GM18870 (cell line): ENCODE measurements around the gene PCDHGA9.
"Not testable (repeated sequence)": the region's sequence is repeated elsewhere in the genome, so short reads cannot be mapped to it uniquely, and the experiment has no call there.

ENCODE experiments used
- ATAC-seq: cut with Tn5 transposase; IDR thresholded peaks from one replicate; pipeline ENCODE4 v1.9.1; 2021; ENCODE audit warnings: moderate library complexity; ENCODE audit not compliant: unreplicated experiment

PCDHGA9 gene

GRCh38 chr5:141402553-141403243, at the start of gene PCDHGA9:
PCDHGA9 (plus strand) TSS chr5:141402778; CDS start chr5:141402953, 175 bp downstream.
- ATAC-seq: no peak

GRCh38 chr5:141354900-141355469, 47.6 kb upstream of the PCDHGA9 start, which contains the start of gene PCDHGA4:
PCDHGA4 (plus strand) TSS chr5:141355021; CDS start chr5:141355108, 87 bp downstream.
- no peak for ATAC-seq

- no peak for ATAC-seq
Measured at GRCh38 chr5:141355641-141356040, 46.9 kb upstream of the PCDHGA9 start.

- ATAC-seq: no peak
Measured at GRCh38 chr5:141356133-141356532, 46.4 kb upstream of the PCDHGA9 start.

GRCh38 chr5:141356950-141357349, 45.6 kb upstream of the PCDHGA9 start:
- ATAC-seq: no peak

GRCh38 chr5:141359790-141360426, 42.7 kb upstream of the PCDHGA9 start, which contains the start of gene PCDHGB2:
PCDHGB2 (plus strand) TSS chr5:141359994; CDS start chr5:141360136, 142 bp downstream.
- peak; percentile 61 for ATAC-seq

GRCh38 chr5:141360685-141361084, 41.9 kb upstream of the PCDHGA9 start:
- no peak for ATAC-seq

- ATAC-seq: no peak
Measured at GRCh38 chr5:141362719-141363118, 39.9 kb upstream of the PCDHGA9 start.

- no peak for ATAC-seq
Measured at GRCh38 chr5:141363952-141364660, 38.5 kb upstream of the PCDHGA9 start, which contains the start of gene PCDHGA5. PCDHGA5 (plus strand) TSS chr5:141364162; CDS start chr5:141364331, 169 bp downstream.

- ATAC-seq: no peak
Measured at GRCh38 chr5:141366016-141366896, 36.3 kb upstream of the PCDHGA9 start.

GRCh38 chr5:141369994-141370848, 32.4 kb upstream of the PCDHGA9 start, which contains the start of gene PCDHGB3:
PCDHGB3 (plus strand) TSS chr5:141370242; CDS start chr5:141370395, 153 bp downstream.
- ATAC-seq: peak; percentile 94

- ATAC-seq: no peak
Measured at GRCh38 chr5:141371572-141372475, 30.8 kb upstream of the PCDHGA9 start.

GRCh38 chr5:141373673-141374317, 28.8 kb upstream of the PCDHGA9 start, which contains the start of gene PCDHGA6:
PCDHGA6 (plus strand) TSS chr5:141373891; CDS start chr5:141374084, 193 bp downstream.
- no peak for ATAC-seq

- ATAC-seq: no peak
Measured at GRCh38 chr5:141374627-141375026, 28.0 kb upstream of the PCDHGA9 start.

- not testable (repeated sequence) for ATAC-seq
Measured at GRCh38 chr5:141375444-141376155, 27.0 kb upstream of the PCDHGA9 start.

- ATAC-seq: no peak
Measured at GRCh38 chr5:141382469-141383294, 19.9 kb upstream of the PCDHGA9 start, which contains the start of gene PCDHGA7. PCDHGA7 (plus strand) TSS chr5:141382742; CDS start chr5:141382900, 158 bp downstream.
